Activated CD4-positive, alpha-beta T cell treated with anti-CD3 and anti-CD28 coated beads for 4 hours (primary cell): ENCODE measurements around the gene PRKCE.

Source experiments
- DNase-seq, 2 donors: peaks; one replicate each; pipeline ENCODE4 v3.0.0-alpha.2; 2020

PRKCE gene

DNA sequence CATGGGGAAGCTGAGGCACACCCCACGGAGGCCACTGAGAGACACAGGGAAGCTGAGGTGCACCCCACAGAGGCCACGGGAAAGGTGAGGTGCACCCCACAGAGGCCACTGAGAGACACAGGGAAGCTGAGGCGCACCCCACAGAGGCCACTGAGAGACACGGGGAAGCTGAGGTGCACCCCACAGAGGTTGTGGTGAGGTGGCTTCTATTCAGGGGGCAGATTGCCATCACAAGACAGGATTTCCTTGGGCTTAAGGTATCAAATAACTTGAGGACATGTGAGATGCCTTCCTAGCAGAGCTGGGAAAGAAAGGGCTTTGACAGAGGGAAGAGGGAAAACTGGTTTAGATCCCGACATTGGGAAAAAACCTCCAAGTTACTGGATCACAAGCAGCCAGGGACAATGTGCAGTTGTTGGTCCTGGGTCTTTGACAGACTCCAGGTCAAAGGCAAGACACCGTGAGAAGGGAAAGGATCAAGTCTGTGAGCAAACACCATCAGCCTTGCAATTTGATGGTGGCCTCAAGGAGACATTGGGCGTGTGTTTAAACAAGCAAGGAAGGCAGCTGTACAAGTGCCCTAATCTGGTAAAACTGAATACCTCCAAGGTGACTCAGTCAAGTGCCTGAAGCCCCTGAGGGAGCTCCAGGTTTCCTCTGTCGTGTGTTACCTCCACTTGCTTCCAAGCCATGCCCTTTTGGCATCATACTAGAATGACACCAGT lies 512.5 kb downstream of the PRKCE start:
- DNase-seq: no peak

DNA sequence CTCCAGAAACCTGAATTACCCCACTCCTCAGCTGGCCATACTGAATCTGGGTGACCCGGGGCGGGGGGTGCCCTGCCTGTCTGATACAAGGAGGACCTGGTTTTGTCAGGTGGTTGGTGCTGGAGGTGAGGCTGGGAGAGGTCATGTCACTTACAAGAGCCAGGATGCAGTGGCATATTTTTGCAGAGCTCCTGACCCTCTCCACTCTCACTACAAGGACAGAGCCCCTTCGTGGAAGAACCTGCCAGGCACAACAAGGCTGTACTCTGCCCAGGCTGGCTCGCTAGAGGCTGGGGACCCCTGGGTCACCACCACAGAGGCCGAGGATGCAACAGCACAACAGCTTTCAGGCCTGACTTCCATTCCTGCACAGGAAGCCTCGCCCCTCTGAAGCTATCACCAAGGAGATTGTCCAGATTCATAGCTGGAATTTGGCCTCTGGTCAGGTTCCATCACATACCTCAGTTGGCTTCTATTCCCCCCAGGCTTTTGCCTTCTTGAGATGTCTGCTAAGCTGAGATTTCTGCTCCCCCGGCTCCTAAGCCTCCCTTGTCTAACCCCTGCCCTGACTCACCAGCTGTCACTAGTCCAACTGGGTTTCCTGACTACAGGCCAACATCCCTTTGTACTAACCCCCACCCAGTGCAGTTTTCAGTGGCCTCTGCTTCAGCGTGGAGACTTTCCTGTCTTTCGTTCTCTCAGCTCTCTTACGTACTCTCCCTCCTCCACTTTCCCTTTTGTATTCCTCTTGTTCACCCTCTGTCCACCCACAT lies 513.2 kb downstream of the PRKCE start:
- no peak for DNase-seq

DNA sequence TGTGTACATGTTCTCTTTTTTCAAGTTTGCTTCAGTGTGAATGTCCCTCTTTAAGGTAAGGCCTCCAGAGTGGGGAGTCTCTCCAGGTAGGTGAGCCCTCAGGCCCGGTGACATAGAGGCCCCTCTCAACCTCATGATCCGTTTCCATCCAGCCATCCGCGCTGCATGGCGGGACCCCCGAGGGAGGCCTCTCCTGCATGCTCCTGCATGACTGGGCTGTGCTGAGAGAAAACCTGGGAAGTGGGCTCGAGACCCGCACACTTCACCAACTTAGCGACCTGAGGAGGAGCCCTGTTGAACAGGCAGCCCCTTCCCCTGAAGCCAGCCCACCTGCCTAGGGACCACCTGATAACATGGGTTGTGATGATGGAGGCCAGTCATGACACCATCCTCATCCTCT lies 514.4 kb downstream of the PRKCE start:
- DNase-seq: no peak

- DNase-seq: no peak
Measured at GRCh38 chr2:46167406-46167805, 515.9 kb downstream of the PRKCE start.

DNA sequence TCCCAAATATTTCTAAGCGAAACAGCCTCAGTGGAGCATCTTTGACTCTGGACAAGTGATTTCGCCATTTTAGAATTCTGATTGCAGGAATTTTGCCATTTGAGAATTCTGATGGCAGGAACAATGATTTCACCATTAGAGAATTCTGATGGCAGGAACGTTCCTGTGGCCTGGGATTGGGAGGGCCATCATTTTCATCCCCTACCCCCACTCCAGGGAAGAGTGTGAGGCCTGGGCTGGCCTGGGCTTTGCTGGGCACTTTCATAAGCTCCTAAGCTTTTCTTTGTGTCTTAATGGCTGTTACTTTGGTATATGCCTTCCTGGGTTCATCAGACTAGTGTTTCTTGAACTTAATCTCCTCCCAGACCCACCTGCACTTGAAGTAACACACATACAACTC lies 516.4 kb downstream of the PRKCE start:
- no peak for DNase-seq

DNA sequence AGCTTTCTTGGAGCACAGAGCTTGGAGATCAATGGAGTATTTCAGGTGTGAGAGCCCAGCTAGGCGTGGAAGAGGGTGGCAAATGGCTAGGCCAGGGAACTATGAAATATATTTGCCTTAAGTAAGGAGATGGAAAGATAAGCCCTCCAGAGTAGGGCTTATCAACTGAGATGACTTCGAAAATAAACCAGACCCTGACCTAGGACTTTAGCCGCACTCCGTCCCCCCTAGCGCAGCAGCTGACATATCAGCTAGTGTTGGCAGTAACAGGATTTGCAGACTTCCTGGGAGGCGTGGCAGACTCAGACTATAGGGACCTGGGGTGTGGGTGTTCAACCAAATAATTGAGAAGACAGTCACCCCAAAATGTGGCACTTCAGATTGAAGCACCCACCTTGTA lies 518.0 kb downstream of the PRKCE start:
- no peak for DNase-seq

DNA sequence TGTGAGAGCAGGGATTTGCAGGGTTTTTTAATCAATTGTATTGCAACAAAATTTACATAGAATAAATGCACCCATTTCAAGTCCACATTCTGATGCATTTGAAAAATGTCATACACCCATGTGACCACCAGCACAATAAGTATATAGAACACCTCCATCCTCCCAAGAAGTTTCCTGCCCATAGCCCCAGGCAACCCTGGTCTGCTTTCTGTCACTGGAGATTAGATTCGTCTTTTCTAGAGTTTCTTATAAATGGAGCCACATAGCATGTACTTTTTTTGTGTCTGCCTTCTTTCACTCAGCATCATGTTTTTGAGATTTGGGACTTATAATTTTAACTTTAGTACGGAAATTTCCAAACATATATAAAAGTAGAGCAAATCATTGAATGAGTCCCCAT lies 518.6 kb downstream of the PRKCE start:
- DNase-seq: no peak

- DNase-seq: no peak
Measured at GRCh38 chr2:46170611-46171350, 519.3 kb downstream of the PRKCE start.

DNA sequence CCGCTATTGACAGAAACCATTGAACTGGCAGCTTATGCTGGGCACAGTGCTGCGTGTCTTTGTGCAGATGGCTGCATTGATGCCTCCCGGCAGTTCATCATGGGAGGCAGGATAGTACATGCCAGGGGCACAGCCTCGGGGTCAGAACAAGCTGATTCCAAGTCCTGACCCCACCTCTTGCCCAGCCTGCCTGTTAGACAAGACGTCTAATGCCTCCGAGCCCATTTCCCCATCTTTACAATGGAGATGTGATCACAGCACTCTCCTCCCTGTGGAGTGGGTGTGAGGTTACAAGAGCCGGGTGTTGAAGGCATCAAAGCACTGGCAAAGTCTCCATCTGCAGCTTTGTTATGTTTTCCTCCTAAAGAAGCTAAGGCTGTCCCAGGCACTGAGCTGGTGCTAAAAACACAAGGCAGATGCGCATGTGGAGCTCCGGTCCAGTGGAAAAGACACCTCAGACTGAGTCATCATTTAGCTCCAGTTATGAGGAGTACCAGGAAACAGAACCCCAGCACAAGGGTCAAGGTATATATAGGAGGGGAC lies 520.0 kb downstream of the PRKCE start:
- DNase-seq: no peak

DNA sequence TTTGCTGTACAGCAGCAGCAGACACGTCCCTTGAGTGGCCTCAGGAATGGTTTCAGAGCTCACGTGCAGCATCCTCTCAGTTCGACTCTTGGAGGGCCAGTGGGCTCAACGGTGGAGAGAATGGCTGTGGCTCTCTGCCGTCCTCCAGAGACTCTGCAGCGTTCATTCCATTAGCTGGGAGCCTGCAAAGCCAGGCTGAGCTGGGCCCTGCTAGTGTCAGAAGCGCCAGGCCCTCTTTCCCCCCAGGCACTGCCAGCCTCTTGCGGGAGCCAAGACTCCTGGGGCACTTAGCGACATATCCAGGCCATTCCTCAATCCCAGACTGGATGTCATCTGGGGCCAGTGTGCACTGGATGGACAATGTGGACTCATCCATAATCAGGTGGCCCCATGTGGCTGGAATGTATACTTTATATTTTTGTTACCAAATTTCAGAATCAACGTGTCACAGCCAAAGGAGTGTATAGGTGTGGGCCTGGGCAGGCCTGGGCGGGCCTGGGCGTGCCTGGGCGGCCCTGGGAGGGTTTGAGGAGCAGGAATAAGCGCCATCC lies 520.6 kb downstream of the PRKCE start:
- DNase-seq: no peak

GRCh38 chr2:46173030-46173429 lies 521.6 kb downstream of the PRKCE start:
- DNase-seq: no peak

DNA sequence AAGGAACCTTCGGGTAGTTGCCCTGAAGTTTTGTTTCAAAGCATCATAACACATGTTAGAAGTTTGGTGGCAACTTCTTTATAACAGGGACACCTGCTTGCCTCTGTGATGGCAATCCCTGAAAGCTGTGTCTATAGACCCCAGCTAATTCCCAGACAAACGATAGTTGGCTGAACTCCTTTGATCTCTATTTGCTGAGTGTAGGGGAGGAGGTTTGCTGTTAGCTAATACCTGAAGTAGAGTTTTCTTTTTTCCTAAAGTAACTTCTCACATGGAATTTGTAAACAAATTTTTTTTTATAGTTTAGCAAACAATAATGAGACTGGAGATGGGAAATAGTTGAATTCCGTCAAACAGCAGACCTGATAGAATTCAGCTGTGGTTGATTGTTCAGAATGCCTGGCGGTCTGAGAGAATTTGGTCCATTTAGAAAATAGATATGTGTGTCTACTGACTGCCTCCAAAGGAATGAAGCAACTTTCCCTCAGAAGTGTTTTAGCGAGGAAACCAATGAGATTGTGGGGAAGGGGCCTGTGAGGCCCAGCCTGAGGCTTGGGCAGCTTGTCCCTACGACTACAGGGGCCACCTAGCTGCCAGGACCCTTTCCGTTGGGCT lies 522.3 kb downstream of the PRKCE start:
- no peak for DNase-seq

DNA sequence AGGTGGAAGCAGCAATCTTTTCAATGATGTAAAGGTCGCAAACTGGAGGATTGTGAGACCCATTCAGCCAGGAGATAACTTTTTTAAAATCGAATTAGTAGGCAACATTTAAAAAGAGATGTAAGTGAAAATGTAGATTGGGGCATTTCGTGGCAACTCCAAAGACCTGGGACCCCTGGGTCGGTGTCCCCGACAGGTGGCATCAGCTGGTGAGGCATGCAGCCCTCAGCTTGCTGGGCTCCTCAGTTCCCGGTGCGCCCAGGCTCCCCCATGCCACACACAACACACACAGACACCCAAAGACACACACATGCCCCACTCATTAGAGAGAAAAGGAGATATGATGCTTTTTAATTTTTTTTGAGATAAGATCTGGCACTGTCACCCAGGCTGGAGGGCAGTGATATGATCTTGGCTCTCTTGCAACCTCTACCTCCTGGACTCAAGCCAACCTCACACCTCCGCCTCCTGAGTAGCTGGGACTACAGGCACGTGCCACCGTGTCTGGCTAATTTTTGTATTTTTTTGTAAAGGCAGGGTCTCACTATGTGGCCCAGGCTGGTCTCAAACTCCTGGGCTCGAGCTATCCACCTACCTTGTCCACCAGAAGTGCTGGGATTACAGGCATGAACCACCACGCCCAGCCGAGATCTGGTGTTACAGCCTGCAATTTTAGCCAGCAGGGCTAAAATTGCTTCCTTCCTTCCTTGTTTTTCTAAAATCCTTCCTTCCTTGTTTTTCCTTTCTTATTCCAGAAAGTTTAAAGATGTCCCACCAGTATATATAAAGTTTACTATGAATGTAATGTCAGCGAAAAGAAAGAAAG lies 523.1 kb downstream of the PRKCE start:
- DNase-seq: no peak

- no peak for DNase-seq
Measured at GRCh38 chr2:46175419-46175818, 523.9 kb downstream of the PRKCE start.

DNA sequence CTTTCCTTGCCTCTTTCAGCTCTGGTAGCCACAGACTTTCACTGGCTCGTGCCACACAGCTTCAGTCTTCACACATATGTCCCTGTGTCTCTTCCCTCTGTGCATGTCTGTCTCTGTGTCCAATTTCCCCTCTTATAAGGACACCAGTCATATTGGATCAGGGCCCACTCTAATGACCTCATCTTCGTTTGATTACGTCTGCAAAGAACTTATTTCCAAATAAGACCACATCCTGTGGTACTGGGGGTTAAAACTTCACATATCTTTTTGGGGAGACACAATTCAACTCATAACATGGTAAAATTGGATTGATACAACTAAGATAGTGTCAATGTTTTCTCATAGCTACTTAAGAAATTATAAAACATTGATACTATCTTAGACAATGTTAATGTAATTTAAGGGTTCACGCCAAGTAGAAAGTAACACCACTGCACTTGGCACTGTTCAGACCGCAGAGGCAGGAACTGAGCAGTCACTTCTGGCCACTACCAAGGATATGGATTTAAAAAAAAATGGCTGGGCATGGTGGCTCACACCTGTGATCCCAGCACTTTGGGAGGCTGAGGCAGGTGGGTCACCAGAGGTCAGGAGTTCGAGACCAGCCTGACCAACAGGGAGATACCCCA lies 526.1 kb downstream of the PRKCE start:
- no peak for DNase-seq

GRCh38 chr2:46179037-46179621 lies 527.7 kb downstream of the PRKCE start:
- DNase-seq: peak; percentile 36 to 39

DNA sequence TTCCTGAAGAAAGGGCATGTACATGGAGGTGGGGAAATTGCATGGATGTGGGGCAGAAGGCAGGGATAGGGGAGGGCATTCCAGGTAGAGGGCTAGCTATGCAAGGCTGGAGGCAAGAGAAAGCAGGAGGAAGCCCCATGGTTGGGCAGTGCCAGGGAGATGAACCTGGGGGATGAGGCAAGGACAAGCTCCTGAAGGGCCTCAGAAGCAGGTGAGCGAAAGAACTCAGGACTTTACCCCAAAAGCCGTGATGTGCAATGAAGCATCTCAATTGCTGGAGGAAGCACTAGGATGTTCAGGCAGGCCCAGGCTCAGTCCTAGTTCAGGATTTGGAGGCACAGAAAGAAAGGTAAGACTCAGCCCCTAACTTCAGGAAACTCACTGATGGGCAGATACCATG lies 528.7 kb downstream of the PRKCE start:
- no peak for DNase-seq

DNA sequence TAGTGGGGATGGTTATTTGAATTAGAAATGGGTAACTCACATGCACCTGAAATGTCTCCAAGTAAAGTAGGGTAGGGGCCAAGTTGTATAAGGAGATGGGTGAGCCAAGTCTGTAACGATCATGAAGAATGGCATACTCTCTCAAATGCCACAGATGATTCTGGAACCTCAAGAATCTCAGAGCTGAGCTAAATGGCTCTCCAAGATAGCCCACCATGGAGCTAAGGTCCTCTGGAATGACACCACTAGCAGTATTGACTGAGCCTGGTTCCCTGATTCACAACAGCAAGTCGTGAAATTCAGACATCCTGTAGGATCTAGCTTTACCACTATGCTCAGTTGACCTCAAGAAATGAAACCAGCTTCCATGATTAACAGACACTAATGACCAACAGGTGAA lies 529.8 kb downstream of the PRKCE start:
- DNase-seq: no peak

DNA sequence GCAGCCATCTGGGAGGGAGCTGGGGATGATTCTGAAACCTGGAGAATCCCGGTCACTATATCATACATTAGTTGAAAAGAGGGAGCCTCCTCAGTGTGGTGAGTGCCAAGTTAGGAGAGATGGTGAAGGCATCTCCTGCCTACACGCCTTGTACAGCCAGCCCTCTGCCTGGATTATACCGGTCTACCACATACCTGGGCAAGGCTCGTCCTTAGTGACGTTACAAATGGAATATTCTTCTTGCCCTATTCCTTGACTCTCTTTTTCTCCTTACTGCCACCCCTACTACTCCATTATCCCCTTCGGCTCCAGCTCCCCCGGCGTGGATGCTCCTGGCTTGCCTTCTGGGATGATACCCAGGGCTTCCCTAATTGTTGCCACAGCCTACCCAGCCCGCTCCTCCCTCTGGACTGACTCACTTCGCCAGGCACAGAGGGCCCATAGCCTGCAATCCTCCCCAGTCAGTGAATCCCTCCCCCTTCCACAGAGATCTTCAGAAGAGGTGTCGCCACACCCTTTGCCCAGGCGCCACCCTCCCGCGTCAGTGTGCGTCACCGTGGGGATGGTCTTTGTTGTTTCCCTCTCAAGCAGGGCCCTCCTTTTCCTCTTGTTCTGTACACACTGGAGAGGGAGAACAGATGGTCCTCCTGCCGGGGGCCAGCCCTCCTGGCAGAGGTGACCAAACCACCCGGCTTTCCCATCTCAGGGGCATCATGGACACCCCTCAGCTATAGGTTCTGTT lies 530.5 kb downstream of the PRKCE start:
- no peak for DNase-seq

GRCh38 chr2:46183426-46183825 lies 532.0 kb downstream of the PRKCE start:
- no peak for DNase-seq
